PC-3 (cell line): ENCODE measurements around the gene CASK.

Source experiments
- EZH2 ChIP-seq: fragments of 300-600 bp; sonication (generic); IDR thresholded peaks from one replicate; pipeline ENCODE4 v1.6.1; 2017; ENCODE audit warnings: antibody characterized with exemption, mild to moderate bottlenecking, low read length; ENCODE audit not compliant: unreplicated experiment
- EZH2phosphoT487 ChIP-seq: fragments of 300-600 bp; sonication (generic); IDR thresholded peaks from 2 replicates; pipeline ENCODE4 v1.6.1; 2018; ENCODE audit warnings: mild to moderate bottlenecking, antibody characterized with exemption, low read length, borderline replicate concordance
- TF ChIP-seq, protein P1 (sequence below): fragments of 300-600 bp; sonication (generic); conservative IDR thresholded peaks from 2 replicates; pipeline ENCODE4 v1.5.1; 2017; ENCODE audit warnings: antibody characterized with exemption, low read depth, mild to moderate bottlenecking, low read length

DNA sequence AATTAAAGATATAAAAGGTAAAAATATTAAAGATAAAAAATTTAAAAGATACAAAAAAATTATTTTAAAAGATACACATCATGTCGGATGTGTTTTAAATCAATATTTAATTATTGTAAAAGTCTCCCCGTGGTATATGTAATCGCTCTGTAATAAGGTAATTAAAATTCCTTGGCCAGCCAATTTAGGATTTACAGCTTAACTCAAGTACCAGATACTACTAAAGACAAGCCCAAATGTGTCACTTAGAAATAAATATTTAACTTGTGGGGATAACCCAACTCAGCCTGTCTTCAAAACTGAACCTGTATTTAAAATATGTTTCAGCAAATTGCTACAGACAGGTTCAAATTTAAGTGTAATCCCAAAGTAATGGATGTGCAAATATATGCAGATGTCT lies 143.4 kb downstream of the CASK start:
- TF ChIP-seq EZH2 (no peak), EZH2phosphoT487 (no peak)
- TF ChIP-seq, protein P1, sequence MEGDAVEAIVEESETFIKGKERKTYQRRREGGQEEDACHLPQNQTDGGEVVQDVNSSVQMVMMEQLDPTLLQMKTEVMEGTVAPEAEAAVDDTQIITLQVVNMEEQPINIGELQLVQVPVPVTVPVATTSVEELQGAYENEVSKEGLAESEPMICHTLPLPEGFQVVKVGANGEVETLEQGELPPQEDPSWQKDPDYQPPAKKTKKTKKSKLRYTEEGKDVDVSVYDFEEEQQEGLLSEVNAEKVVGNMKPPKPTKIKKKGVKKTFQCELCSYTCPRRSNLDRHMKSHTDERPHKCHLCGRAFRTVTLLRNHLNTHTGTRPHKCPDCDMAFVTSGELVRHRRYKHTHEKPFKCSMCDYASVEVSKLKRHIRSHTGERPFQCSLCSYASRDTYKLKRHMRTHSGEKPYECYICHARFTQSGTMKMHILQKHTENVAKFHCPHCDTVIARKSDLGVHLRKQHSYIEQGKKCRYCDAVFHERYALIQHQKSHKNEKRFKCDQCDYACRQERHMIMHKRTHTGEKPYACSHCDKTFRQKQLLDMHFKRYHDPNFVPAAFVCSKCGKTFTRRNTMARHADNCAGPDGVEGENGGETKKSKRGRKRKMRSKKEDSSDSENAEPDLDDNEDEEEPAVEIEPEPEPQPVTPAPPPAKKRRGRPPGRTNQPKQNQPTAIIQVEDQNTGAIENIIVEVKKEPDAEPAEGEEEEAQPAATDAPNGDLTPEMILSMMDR = no peak
